ENCODE results near the gene AAK1.
A peak's percentile ranks its signal among the peaks of the same experiment; 100 is the strongest.
"Not testable (repeated sequence)": the region's sequence is repeated elsewhere in the genome, so short reads cannot be mapped to it uniquely, and the experiment has no call there.

AAK1 gene

DNA sequence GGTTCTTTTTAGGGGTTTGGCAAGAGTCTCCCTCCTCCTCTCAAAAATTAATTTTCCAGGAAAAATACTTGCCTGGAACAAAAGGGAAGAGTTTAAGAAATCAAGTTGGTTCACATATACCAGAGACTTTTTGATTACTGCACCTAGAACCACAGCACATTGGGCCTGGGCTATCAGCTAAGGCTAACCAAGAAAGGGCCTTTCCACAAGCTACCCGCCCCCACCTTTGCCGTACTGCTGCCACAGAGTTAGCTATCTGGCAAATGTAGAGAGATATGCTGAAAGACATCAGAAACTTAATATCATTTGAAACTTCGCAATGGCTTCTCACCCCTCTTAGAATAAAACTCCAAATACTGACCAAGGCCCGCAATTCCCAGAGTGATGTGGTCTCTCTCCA is 76.9 kb downstream of the AAK1 start:
- no peak for DNase-seq

DNA sequence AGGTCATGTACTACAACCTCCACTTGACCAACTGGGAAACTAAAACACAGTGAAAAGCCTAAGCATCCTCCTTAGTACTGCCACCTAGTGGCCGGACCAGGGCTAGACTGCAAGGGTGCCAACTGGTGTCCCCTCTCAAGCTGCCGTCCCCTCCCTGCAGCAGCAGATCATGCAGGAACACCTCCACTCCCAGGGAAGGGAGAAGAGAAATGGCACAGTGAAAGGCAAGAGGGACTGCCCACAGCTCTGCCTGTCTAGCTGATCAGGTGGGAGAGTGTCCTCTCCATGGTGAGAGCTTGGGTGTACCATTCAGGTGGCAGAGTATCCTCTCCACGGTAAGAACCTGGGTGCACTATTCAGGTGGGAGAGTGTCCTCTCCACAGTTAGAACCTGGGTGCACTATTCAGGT is 78.1 kb downstream of the AAK1 start:
- DNase-seq, result peak; percentile 78

DNA sequence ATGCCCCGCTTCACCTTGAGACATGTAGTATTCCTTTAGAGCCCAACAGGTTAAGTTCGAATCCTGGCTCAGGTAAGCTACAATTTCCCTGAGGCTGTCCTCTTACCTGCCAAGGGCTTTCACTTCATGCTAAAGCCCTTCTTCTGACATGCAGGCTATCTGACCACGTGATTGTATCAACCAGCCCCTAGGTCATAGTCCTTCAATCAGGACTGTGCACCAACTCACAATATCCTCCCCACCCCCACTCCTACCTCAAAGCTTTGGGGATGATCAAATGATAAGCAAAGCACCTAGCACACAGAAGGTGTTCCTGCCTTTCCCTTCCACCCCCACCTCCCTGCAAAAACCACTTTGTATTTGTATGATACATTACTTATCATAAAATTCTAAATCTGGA is 78.9 kb downstream of the AAK1 start:
- DNase-seq, result peak; percentile 36

DNA sequence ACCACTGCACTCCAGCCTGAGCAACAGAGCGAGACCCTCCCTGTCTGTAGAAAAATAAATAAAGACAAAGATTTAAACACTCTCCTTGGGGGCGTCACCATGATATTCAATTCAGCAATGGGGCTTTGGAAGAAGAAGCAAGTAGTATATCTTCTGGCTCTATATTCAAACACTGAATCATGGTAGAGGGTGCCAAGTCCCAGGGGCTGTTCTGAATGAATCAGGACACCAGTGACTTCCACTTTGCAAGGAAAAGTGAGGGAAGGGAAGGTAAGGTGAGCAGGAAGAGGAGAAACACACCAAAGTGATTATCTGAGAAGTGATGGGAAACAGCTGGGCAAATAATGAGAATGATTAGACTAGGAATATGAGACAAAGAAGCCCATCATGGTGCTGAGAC is 80.5 kb downstream of the AAK1 start:
- DNase-seq, result no peak

DNA sequence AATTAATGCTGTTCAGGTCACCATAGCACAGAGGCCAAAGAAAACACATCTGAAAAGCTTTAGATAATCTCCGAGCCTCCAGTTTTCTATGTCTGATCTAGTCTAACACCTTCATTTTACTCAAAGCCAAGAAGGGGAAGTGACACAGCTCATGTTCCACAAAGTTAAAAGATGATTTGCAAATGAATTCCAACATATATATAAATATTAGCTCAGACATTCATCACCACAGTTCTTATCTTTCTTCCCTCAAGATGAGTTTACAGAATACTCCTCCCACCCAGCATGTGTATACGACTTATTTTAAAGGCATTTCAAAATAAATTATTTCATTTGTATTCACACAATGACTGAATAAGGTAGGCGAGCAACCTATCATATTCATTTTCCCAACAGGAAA is 82.4 kb downstream of the AAK1 start:
- DNase-seq, result no peak

DNA sequence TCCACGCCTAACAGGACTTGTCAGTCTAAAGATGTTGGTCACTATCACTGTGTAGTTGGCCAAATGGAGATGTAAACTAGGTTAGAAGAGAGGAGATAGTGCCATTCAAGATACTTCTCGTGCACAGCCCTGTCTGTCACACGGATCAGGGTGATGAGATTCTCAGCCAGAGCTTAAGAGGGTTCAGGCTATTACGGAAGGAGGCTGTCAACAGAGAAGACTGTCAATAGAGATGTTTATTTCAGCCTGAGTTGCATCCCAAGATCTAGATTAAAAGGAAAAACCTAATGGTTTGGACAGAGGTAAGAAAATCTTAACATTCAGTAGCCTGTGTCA is 83.4 kb downstream of the AAK1 start:
- no peak for DNase-seq

DNA sequence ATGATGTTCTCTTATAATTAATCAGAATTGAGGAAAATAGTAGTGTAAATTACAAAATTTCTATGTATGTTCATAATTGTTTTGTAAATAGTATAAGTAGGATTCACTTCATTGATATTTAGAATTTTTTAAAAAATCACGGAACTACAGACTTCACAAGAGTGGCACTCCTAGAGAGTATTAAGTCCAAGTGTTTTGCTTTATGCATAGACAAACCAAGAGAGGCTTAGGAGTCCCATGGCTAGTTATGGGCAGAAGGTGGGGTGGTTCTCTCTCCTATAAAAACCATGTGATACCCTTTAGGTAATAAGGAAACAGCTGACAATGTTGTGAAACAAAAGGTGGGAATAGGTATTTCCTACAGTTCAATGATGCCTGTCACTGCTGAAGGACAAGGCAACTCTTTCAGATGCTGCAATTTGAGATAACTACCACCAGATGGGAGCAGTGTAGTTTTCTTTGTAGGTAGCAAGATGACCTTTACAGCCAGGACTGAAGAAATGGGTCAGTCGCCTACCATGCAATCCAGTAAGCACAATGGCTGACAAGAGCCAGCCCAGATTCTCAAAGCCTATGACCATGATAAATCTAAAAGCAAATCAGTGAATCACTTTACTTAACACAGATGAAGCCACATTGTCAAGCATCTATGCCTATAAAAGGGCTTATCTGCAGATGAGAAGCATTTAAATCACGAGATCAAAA is 83.9 kb downstream of the AAK1 start:
- peak; percentile 18 for DNase-seq

DNA sequence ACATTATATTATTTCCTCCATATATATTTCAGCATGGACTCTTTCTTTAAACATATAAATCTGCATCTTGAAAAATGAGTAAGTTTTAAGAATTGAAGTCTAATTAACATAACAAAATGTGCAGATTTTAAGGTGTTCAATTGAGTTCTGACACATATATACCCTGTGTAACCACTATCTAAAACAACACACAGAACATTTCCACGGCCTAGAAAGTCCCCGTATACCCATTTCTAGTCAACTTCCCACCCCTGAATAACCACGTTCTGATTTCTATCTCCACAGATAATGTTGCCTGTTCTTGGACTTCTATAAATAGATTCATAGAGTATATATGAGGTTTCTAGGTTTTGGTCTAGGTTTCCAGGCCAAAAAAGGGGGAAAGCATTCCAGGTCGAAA is 87.5 kb downstream of the AAK1 start:
- DNase-seq, result no peak

DNA sequence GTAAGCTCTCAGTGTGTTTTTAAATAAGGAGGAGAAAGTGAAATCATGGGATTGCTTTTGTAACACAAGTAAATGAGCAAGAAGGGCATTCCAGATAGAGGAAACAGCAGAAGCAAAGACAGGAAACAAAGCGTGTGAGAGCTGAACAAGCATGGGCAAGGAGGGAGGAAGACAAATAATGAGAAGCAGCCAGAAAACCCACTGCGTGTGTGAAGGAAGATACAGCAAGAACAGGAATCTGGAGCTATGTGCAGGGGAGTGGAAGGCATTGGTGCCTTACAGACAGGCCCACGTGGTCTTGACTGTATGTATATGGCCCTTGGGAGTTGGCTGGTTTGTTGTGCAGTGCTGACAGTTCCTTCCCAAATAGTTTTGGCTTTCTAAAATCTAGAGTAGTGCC is 88.6 kb downstream of the AAK1 start:
- no peak for DNase-seq

DNA sequence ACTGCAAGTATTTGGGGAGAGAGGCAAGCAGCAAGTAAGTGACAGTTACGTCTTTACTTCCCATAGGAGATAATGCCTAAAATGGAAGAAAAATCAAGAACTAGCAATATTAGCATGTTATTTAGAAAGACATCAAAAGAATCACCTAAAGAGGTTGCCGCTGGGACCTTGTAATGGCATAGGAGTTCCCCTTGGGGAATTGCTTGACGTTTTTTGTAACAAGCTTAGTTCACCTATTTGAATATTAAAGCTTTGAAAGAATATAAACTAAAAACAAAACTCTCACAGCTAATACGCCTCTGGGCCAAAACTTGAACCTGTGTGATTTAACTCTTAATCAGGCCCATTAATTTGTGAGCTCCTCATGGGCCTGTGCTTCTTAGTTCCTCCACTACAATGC is 89.0 kb downstream of the AAK1 start:
- DNase-seq, result no peak

DNA sequence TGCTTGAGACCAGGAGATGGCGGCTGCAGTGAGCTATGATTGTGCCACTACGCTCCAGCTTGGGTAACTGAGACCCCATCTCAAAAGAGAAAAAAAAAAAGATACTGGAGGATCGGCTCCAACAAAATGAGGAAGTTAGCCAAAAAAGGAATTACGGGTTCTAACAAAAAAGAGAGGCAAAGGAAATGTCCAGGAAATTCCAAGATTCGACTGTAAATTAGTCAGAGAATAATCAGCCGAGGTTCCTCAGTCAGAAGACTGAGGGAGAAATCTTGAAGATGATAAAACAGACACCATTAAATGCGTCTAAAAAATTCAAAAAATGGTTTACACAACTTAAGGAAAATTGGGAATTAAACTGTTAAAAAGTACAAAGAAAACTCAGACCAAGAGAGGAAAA is 89.5 kb downstream of the AAK1 start:
- DNase-seq, result no peak

DNA sequence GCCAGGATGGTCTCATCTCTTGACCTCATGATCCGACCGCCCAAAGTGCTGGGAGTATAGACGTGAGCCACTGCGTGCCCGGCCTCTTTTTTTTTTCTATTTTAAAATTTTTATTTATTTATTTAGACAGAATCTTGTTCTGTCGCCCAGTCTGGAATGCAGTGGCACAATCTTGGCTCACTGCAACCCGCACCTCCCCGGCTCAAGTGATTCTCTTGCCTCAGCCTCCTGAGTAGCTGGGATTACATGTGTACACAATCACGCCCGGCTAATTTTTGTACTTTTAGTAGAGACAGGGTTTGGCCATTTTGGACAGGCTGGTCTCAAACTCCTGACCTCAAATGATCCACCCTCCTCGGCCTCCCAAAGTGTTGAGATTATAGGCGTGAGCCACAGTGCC is 93.0 kb downstream of the AAK1 start:
- DNase-seq, result not testable (repeated sequence)

DNA sequence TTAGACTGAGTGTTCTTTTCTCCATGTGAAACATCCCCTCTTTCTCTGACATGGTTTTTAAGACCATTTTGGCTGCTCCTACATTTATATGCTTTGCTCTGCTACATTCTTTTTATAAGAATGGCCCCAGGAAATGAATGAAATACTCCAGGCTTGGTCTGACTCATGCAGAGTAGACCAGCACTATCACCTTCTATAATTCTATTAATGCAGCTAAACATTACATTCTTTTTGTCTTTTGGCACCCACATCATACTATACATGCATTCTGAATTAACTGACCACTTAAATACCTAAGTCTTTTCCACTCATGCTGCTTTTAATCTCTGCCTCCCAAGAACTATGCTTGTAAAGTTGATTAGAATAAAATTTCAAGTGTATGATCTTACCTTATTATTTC is 94.1 kb downstream of the AAK1 start:
- DNase-seq, result no peak

DNA sequence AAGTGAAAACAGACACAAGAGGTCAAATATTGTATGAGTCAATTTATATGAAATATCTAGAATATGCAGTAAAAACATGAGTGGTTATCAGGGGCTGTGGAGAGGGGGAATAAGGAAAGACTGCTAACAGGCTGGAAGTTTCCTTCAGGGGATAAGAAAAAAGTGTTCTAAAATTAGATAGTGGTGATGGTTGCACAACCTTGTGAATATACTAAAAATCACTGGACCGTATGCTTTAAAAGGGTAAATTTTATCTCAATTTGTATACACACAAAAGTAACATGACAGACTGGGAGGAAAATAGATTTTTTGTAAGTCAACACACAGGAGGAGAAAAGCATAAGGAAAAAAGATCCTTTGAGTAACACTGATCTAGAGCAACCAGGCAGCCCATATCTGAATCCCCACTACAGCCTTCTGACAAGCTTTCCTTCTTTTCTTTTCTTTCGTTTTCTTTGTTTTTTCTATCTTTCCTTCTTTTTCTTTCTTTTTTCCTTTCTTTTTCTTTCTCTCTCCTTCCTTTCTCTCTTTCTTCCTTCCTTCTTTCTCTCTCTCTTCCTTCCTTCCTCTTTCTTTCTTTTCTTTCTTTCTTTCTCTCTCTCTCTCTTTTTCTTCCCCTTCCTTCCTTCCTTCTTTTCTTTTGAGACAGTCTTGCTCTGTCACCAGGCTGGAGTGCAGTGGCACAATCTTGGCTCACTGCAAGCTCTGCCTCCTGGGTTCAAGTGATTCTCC is 95.4 kb downstream of the AAK1 start:
- no peak for DNase-seq

DNA sequence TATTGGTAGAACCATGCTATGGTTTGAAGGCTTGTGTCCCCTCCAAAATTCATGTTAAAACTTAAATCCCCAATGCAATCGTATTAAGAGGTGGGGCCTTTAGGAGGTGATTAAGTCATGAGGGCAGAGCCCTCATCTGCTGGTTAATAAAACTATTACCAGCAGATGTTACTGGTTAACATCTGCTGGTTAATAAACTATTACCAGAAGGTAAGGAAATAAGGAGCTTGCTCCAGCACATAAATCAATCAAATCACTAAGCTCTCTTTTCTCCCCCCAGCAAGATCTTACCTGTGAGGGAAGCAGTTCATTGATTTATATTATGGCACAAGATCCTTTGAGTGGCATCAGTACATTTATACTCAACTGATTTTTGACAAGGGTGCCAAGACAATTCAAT is 96.9 kb downstream of the AAK1 start:
- no peak for DNase-seq

DNA sequence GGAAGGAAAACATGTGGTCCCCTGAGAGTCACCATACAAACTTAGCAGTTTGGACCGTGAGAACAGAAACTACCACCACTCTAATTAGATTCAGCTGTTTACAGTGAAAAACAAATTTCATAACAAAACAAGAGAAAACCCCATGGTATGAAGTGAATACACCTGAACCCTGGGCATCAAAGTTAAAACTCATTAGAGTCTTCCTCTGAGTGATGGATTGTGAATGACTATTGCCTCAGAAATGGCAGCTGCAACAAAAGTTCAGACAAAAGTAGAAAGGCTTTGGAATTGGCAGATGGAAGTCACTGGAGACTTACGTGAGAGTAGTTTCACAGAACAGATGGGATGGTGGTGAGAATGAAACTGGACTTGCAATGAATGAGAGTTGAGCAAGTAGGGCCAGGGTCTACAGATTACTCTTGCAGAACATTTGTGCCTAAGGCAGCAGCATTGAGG is 98.0 kb downstream of the AAK1 start:
- no peak for DNase-seq

DNA sequence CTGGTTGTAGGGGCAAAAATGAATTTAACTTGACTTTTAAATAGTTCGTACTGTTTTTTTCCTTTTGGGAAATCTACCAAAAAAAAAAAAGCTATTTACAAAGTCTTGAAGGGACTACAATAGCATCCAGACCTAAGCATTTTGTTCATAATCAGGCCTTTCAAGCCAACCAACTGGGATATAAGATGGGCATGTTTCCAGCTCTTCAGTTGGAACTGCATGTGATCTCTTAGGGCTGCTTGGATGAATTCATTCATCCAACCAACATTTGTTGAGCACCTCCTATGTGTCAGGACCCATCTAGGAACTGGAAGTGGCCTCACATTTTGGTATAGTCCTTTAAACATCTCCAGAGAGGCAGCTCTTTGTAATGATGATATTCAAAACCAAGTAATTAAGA is 98.6 kb downstream of the AAK1 start:
- DNase-seq, result no peak

DNA sequence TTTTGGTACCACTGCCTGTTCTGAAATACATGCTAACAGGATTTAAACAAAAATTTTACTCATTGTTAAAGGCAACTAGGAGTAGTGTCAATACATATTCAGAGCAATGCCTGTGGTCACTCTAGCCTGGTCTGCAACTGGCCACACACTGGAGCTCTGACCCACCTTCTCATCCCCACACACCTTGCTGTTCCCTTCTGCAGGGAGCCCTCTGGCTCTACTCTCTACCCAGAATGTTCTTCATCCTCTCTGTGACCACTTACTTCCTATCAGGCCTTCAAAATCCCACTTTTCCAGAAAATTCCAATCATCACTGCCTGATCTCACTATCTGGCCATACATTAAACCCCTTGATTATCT is 104.0 kb downstream of the AAK1 start:
- DNase-seq, result no peak

DNA sequence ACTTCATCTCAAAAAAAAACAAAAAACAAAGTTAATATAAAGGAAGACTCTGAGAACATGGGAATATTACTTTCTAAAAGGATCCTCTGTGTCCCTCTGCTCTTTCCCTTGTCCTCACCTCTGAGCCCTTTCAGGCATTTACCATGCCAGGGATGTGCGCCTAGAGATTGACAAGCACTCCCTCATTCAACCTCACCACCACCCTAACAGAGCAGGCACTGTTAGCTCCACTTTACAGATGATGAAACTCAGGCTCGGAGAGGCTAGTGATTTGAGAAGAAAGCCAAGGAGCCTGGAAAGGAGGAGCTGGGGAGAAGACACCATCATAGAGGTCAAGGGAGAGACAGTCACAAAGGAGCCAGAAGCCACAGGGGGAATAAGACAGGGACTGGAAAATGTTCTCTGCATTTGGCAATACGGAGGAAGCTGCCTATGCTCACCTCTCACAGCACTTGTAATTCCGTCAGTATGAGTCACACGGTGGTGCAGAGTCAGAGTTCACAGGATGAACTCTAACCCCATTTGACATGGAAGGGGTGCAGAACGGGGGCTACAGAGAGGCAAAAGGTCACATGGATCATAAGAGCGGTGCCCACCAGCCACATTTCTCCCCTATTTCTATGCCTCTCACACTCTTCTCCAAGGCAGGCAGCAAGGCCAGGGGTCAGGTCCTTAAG is 104.5 kb downstream of the AAK1 start:
- no peak for DNase-seq

DNA sequence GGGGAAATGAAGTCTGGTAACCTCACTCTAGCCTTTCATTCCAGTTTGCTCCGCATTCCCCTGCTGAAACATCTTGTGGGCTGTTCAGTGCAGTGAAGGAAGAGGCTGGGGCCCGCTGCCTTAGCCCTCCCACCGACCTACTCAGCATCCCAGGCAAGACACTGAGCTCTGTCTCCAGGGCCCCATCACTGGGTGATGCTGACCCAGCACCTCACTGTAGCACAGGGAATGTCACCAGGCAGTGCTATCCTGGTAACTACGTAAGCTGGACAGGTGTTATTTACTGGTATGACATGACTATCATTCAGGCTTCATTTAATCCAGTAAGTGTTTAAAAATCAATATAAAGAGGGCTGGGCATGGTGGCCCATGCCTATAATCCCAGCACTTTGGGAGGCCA is 105.3 kb downstream of the AAK1 start:
- DNase-seq, result no peak

DNA sequence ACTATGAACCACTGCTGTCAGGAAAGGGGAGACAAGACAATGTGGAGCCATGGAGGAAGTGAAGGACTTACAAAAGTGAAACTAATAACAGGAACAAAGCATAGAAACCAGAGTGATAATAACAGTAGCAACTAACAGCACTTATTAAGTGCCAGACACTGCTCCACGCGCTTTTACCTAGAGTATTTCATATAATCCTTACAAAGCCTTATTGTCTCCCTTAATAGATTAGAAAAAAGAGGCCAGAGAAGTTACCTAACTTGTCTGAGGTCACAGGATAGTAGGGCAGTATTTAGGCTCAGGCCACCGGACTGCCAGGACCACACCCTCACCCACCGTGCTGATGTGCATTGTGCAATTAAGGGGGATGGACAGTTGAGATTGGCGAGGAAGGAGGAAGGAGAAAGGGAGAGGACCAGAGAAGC is 107.7 kb downstream of the AAK1 start:
- DNase-seq, result no peak

DNA sequence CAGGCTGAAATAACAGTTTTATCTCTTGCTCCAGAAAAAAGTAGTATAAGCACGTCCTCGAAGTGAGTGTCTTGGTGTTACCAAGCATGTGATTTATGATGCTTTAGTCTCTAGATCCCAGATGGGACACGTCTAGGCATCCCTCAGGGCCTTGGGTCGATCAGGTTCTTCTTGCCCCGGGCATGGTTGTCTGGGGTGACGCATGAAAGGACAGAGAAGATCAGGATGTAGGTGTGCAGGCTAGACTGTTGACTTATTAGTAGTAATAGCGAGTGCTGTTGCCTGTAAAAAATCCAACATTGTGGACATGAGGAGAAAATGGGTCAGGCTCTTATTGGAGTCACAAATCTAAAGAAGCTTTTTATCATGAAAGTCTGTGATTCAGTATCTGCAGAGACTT is 112.4 kb downstream of the AAK1 start:
- DNase-seq, result no peak

DNA sequence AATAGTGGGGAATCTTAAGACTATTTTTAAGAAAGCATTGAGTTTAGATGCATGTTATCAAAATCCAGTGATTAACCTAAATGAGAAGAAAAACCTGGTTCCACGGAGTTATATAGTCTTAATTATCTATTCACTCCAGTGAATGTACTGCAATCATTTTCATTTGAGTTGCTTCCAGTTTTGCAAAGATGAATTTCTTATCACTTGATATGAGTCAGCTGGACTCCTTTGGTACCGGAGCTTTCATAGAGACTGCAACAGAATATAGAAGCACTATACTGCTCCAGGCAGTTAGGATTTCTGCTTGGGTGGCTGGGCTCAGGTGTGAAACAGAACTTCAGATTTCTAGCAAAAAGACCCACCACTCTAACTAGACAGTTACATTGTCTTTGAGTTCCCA is 114.1 kb downstream of the AAK1 start:
- DNase-seq, result no peak

DNA sequence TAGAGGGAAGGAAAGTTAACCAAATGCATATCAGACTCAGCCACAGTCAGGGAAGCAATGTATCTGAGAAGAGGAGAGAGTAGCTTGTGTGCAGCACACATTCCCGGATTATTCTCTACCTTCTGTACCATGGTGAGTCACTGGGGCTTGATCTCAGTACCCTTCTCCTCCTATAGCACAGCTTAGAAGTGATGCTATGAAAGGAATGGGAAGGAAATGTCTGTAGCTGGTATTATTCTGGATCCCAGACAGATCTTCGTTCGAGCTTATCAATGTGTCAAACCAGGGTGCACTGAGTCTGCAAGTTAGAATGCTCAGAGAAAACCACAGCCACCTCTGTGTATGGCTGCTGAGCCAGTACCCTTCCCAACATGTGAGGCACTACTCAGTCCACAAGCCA is 118.3 kb downstream of the AAK1 start:
- DNase-seq, result no peak

Measured in CD4-positive, alpha-beta T cell treated with Interleukin-17A for 4 hours (primary cell).